ENCODE results near the gene PRODH2. TPM values are rescaled to one million over a fixed set of nuclear protein-coding genes. Genes with fewer than 3 reads are reported as not detected.
"Not testable (repeated sequence)": the region's sequence is repeated elsewhere in the genome, so short reads cannot be mapped to it uniquely, and the experiment has no call there.

Gene PRODH2
- total RNA-seq, 2 experiments from 2014 or later = not detected

DNA sequence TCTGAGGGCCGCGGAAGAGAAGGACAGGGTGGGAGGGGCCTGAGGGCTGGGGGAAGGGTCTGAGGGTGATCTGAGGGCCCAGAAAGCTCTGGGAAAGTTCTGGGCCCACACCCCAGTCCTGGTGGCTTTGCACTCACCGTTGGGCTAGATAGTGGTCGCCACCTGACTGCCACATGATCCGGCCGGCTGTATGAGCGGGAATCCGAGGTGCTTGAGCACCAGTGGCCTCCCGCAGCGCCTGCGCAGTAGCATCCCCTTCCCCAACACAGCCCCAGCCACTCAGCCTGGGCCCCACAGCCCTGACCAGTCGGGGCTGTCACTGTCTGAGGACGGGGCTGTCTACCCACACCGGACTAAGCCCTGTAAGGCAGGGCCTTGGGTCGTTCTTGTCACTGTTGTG lies 15.0 kb downstream of the PRODH2 start:
- no peaks in the 10 kb centered on the region for H3K36me3 Mint-ChIP-seq (ENCODE audit: low read depth)
- intact Hi-C loops (cut with DNase I, micrococcal nuclease) = no loop called here
- DNase-seq = no peak
- ATAC-seq (ENCODE audit: poor library complexity) = no peak
- H3K4me3 Mint-ChIP-seq = no peak overlapping the region
- Histone ChIP-seq H3K27ac (ENCODE audit: low read depth in 1 of 2, low read length in 2 of 2) (no peak overlapping the region), H3K4me3 (ENCODE audit: low read length) (no peak overlapping the region), H3K27me3 (ENCODE audit: control insufficient read depth in 1 of 2, insufficient read depth in 2 of 2, low read length in 2 of 2) (peaks cover 9 to 12% of the 10 kb centered on the region in 2 experiments), H3K4me1 (ENCODE audit: insufficient read depth, low read length) (peaks cover 8% of the 10 kb centered on the region), H3K36me3 (ENCODE audit: insufficient read depth, low read length) (no peaks in the 10 kb centered on the region), H3K9me3 (ENCODE audit: control insufficient read depth in 1 of 2, insufficient read depth in 1 of 2, low read length in 2 of 2) (peaks cover 0 to 8% of the 10 kb centered on the region in 2 experiments)
- no peaks in the 10 kb centered on the region for H3K4me1 Mint-ChIP-seq (ENCODE audit: low read depth)
- TF ChIP-seq, protein P1, sequence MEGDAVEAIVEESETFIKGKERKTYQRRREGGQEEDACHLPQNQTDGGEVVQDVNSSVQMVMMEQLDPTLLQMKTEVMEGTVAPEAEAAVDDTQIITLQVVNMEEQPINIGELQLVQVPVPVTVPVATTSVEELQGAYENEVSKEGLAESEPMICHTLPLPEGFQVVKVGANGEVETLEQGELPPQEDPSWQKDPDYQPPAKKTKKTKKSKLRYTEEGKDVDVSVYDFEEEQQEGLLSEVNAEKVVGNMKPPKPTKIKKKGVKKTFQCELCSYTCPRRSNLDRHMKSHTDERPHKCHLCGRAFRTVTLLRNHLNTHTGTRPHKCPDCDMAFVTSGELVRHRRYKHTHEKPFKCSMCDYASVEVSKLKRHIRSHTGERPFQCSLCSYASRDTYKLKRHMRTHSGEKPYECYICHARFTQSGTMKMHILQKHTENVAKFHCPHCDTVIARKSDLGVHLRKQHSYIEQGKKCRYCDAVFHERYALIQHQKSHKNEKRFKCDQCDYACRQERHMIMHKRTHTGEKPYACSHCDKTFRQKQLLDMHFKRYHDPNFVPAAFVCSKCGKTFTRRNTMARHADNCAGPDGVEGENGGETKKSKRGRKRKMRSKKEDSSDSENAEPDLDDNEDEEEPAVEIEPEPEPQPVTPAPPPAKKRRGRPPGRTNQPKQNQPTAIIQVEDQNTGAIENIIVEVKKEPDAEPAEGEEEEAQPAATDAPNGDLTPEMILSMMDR (IDR thresholded peaks at IDR 0.05) = no peak
- no peak overlapping the region for H3K27ac Mint-ChIP-seq
- ChIA-PET CTCF (no interaction called here), POLR2A (no interaction called here)
- no peaks in the 10 kb centered on the region for H3K9me3 Mint-ChIP-seq
- H3K27me3 Mint-ChIP-seq = peaks cover 46% of the 10 kb centered on the region

DNA sequence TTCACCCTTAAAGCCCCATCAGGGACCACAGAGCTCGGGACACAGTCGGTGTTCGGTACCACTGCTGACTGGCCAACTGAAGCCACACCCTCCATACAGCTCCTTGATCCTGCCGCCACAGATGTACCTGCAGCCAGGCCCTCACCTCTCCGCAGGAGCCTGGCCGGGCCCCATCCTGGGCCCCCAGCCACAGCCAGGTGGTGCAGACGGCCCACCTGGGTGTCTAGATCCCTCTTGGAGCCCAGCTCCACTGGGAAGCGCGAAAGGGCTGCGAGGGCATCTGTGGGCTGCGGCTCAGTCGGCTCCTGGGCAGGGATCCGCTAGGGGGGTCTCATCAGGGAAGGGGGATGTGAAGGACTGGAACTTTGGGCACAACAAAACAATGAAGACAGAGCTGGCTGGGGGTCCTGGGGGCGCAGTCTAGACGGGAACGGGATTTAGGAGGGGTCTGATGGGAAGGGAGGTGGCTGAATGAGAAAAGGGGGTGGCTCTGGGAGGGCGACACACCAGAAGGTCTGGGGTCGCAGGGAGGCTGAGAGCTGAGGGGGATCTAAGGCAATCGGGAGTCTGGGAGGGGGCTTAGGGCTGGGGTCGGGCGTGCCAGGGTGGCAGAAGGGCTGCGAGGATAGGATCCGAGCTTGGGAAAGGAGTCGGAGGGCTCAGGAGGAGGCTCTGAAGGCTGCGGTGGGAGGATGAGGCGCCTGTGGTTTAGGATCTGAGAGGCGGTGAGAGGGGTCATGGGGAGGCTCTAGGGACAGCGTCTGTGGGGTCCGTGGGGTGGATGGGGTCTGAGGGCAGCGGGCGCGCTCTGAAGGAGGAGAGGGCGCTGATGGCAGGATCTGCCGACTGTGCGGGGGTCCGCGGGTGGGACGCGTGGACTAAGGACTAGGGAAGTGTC lies 15.8 kb downstream of the PRODH2 start:
- Histone ChIP-seq H3K9me3 (ENCODE audit: control insufficient read depth in 1 of 2, insufficient read depth in 1 of 2, low read length in 2 of 2) (peaks cover 0 to 8% of the 10 kb centered on the region in 2 experiments), H3K4me3 (ENCODE audit: low read length) (no peak overlapping the region), H3K4me1 (ENCODE audit: insufficient read depth, low read length) (peaks cover 8% of the 10 kb centered on the region), H3K27me3 (ENCODE audit: control insufficient read depth in 1 of 2, insufficient read depth in 2 of 2, low read length in 2 of 2) (peaks cover 9 to 12% of the 10 kb centered on the region in 2 experiments), H3K36me3 (ENCODE audit: insufficient read depth, low read length) (no peaks in the 10 kb centered on the region), H3K27ac (ENCODE audit: low read depth in 1 of 2, low read length in 2 of 2) (no peak overlapping the region)
- Mint-ChIP-seq H3K27ac (no peak overlapping the region), H3K4me1 (ENCODE audit: low read depth) (no peaks in the 10 kb centered on the region), H3K27me3 (peaks cover 43% of the 10 kb centered on the region), H3K9me3 (no peaks in the 10 kb centered on the region), H3K4me3 (no peak overlapping the region), H3K36me3 (ENCODE audit: low read depth) (no peaks in the 10 kb centered on the region)
- ATAC-seq (ENCODE audit: poor library complexity) (no peak), DNase-seq (no peak)
- ChIA-PET POLR2A (no interaction called here), CTCF (no interaction called here)
- intact Hi-C loops (cut with DNase I, micrococcal nuclease) = no loop called here
- TF ChIP-seq, protein P1 (IDR thresholded peaks at IDR 0.05) = no peak

DNA sequence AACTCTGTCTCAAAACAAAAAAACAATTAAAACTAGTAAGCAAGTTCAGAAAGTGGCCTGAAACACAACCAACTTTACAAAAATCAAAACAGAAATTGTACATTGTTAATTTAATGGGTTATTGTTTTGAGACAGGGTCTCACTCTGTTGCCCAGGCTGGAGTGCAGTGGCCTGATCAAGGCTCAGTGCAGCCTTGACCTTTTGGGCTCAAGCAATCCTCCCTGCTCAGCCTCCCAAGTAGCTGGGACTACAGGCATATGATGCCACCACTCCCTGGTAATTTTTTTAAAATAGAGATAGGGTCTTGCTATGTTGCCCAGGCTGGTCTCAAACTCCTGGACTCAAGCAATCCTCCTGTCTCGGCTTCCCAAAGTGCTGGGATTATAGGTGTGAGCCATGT lies 17.1 kb downstream of the PRODH2 start:
- peaks cover 39% of the 10 kb centered on the region for H3K27me3 Mint-ChIP-seq
- CTCF ChIA-PET; H3K4me1 Mint-ChIP-seq (ENCODE audit: low read depth); H3K9me3 ChIP-seq (ENCODE audit: control insufficient read depth in 1 of 2, insufficient read depth in 1 of 2, low read length in 2 of 2); H3K36me3 ChIP-seq (ENCODE audit: insufficient read depth, low read length); H3K27ac Mint-ChIP-seq; H3K36me3 Mint-ChIP-seq (ENCODE audit: low read depth); H3K4me3 ChIP-seq (ENCODE audit: low read length); DNase-seq; H3K4me3 Mint-ChIP-seq; H3K27ac ChIP-seq (ENCODE audit: low read depth in 1 of 2, low read length in 2 of 2); POLR2A ChIA-PET; intact Hi-C loops (cut with DNase I, micrococcal nuclease); ATAC-seq (ENCODE audit: poor library complexity); H3K4me1 ChIP-seq (ENCODE audit: insufficient read depth, low read length); H3K9me3 Mint-ChIP-seq: not testable (repeated sequence)
- H3K27me3 ChIP-seq (ENCODE audit: control insufficient read depth in 1 of 2, insufficient read depth in 2 of 2, low read length in 2 of 2) = peaks cover 9 to 12% of the 10 kb centered on the region in 2 experiments
